Choroid plexus epithelial cell (primary cell): ENCODE measurements around the gene C1QB.

Source experiments
- DNase-seq: peaks from one replicate; pipeline ENCODE4 v3.0.0-alpha.2; 2010; ENCODE audit warnings: low read depth
- H3K4me3 ChIP-seq: 2 replicates; pipeline ENCODE4 v1.5.1; 2011; ENCODE audit warnings: low read depth, mild to moderate bottlenecking, control low read depth, low read length, moderate library complexity
- CTCF ChIP-seq: conservative IDR thresholded peaks from 2 replicates; pipeline ENCODE4 v1.5.1; 2011; ENCODE audit warnings: low read depth, mild to moderate bottlenecking, control low read depth, inconsistent platforms, low read length, moderate library complexity

Gene C1QB

GRCh38 chr1:22645931-22646330, 7.1 kb upstream of the C1QB start:
- H3K4me3 ChIP-seq, result no peak overlapping the region
- no peak for TF ChIP-seq CTCF

GRCh38 chr1:22646384-22646783, 6.7 kb upstream of the C1QB start:
- no peak for DNase-seq
- no peak for TF ChIP-seq CTCF
- no peak overlapping the region for H3K4me3 ChIP-seq

More at GRCh38 chr1:22645931-22646330, 7.1 kb upstream of the C1QB start:
- no peak for DNase-seq

GRCh38 chr1:22650089-22650693, 2.8 kb upstream of the C1QB start:
- TF ChIP-seq CTCF, result no peak
- no peak overlapping the region for H3K4me3 ChIP-seq
- DNase-seq, result no peak

- no peak for TF ChIP-seq CTCF
- H3K4me3 ChIP-seq, result no peak overlapping the region
- no peak for DNase-seq
Observed at GRCh38 chr1:22651941-22652856, 837 bp upstream of the C1QB start.

- peak; percentile 22 for TF ChIP-seq CTCF
- no peak overlapping the region for H3K4me3 ChIP-seq
- peak; percentile 12 for DNase-seq
Observed at GRCh38 chr1:22654692-22655091, 1.7 kb downstream of the C1QB start.

- TF ChIP-seq CTCF, result peak; percentile 8
- no peak for DNase-seq
- no peak overlapping the region for H3K4me3 ChIP-seq
Observed at GRCh38 chr1:22658385-22659163, 5.5 kb downstream of the C1QB start.
